Activated CD4-positive, alpha-beta memory T cell treated with anti-CD3 and anti-CD28 coated beads for 36 hours (primary cell): Measurements from ENCODE around the gene INPPL1. TPM values are rescaled to one million over a fixed set of nuclear protein-coding genes. Genes with fewer than 3 reads are reported as not detected.

Experiments
- CTCF ChIA-PET: fragments of 350-600 bp; sonication (Branson Sonifier 250); formaldehyde crosslinking; loops from one replicate; lab custom pipeline; 2021; ENCODE audit warnings: antibody characterized with exemption, inconsistent platforms; lab: Charles Lee
- POLR2A ChIA-PET: fragments of 350-600 bp; sonication (Branson Sonifier 250); formaldehyde crosslinking; loops from one replicate; lab custom pipeline; 2021; ENCODE audit warnings: antibody characterized with exemption; lab: Charles Lee
- DNase-seq: peaks from one replicate; pipeline ENCODE4 v3.0.0-alpha.2; 2020
- H3K27ac Mint-ChIP-seq: one replicate; pipeline ENCODE4 v1.8.0; 2021; ENCODE audit warnings: mixed read lengths
- H3K27me3 Mint-ChIP-seq: one replicate; pipeline ENCODE4 v1.8.0; 2021; ENCODE audit warnings: mixed read lengths
- H3K36me3 Mint-ChIP-seq: one replicate; pipeline ENCODE4 v1.8.0; 2021; ENCODE audit warnings: mixed read lengths
- H3K4me1 Mint-ChIP-seq: one replicate; pipeline ENCODE4 v1.8.0; 2021; ENCODE audit warnings: low read depth, mixed read lengths
- H3K4me3 Mint-ChIP-seq: one replicate; pipeline ENCODE4 v1.8.0; 2021; ENCODE audit warnings: mild to moderate bottlenecking, mixed read lengths
- H3K9me3 Mint-ChIP-seq: one replicate; pipeline ENCODE4 v1.8.0; 2021; ENCODE audit warnings: mixed read lengths
- intact Hi-C: fragments of 100-400 bp; cut with micrococcal nuclease; formaldehyde crosslinking; loops from one replicate; pipeline ENCODE4 v1.15.1; 2023
- total RNA-seq, 2 experiments: library from RNA; stranded (reverse); gene quantifications; one replicate each; pipeline ENCODE4 v1.2.3, GENCODE V29; 2021

Gene INPPL1
- total RNA-seq, 2 experiments from 2014 or later = 96.9 to 98.9 TPM

- Mint-ChIP-seq H3K4me1 (peaks cover 3% of the 10 kb centered on the region), H3K36me3 (peaks cover 17% of the 10 kb centered on the region), H3K4me3 (no peak overlapping the region), H3K27me3 (peaks cover 7% of the 10 kb centered on the region), H3K27ac (no peak overlapping the region), H3K9me3 (no peaks in the 10 kb centered on the region)
- ChIA-PET CTCF (interaction anchor here (1.6 to 3.8 kb wide), 3 partner anchors 9 to 179 kb away, joined by 5 to 21 read pairs (median 5); partner anchors contain the start of gene INPPL1), POLR2A (interaction anchor here (0.8 kb wide), 1 partner anchor 13 kb away, joined by 4 read pairs; no protein-coding TSS in a partner anchor)
- no peak for DNase-seq
- intact Hi-C loops = no loop called here
Observed at GRCh38 chr11:72234920-72235319, 10.4 kb downstream of the INPPL1 start.

GRCh38 chr11:72235351-72236057, 10.9 kb downstream of the INPPL1 start:
- no peaks in the 10 kb centered on the region for H3K9me3 Mint-ChIP-seq
- no peak for DNase-seq
- intact Hi-C loops = no loop called here

GRCh38 chr11:72236083-72236697, 11.6 kb downstream of the INPPL1 start:
- intact Hi-C loops = no loop called here
- no peaks in the 10 kb centered on the region for H3K9me3 Mint-ChIP-seq
- no peak overlapping the region for H3K4me3 Mint-ChIP-seq
- H3K4me1 Mint-ChIP-seq = peaks cover 12% of the 10 kb centered on the region
- ChIA-PET POLR2A (interaction anchor here (1.1 kb wide), 1 partner anchor 13 kb away, joined by 4 read pairs; no protein-coding TSS in a partner anchor), CTCF (interaction anchor here (0.8 to 3.8 kb wide), 9 partner anchors 10 to 211 kb away, joined by 3 to 21 read pairs (median 5); partner anchors contain the start of genes CLPB and INPPL1)
- no peak overlapping the region for H3K27ac Mint-ChIP-seq
- H3K36me3 Mint-ChIP-seq = peaks cover 14% of the 10 kb centered on the region
- peaks cover 16% of the 10 kb centered on the region for H3K27me3 Mint-ChIP-seq
- DNase-seq = no peak

More at GRCh38 chr11:72235351-72236057, 10.9 kb downstream of the INPPL1 start:
- ChIA-PET CTCF (interaction anchor here (1.0 to 3.8 kb wide), 7 partner anchors 10 to 199 kb away, joined by 3 to 21 read pairs (median 5); partner anchors contain the start of genes CLPB and INPPL1), POLR2A (interaction anchor here (0.8 to 1.1 kb wide), 2 partner anchors 13 to 14 kb away, joined by 4 read pairs; no protein-coding TSS in a partner anchor)
- Mint-ChIP-seq H3K4me3 (no peak overlapping the region), H3K27me3 (peaks cover 10% of the 10 kb centered on the region), H3K36me3 (peaks cover 15% of the 10 kb centered on the region), H3K27ac (no peak overlapping the region), H3K4me1 (peaks cover 6% of the 10 kb centered on the region)

GRCh38 chr11:72236774-72237111, 12.2 kb downstream of the INPPL1 start:
- Mint-ChIP-seq H3K27ac (no peak overlapping the region), H3K36me3 (peaks cover 12% of the 10 kb centered on the region), H3K4me1 (peaks cover 12% of the 10 kb centered on the region), H3K9me3 (no peaks in the 10 kb centered on the region), H3K4me3 (no peak overlapping the region), H3K27me3 (peaks cover 21% of the 10 kb centered on the region)
- ChIA-PET POLR2A (interaction anchor here (1.1 kb wide), 1 partner anchor 14 kb away, joined by 4 read pairs; no protein-coding TSS in a partner anchor), CTCF (interaction anchor here (0.7 to 3.8 kb wide), 9 partner anchors 11 to 407 kb away, joined by 3 to 21 read pairs (median 4); partner anchors contain the start of genes CLPB and INPPL1)
- DNase-seq = no peak
- intact Hi-C loops = no loop called here

GRCh38 chr11:72237112-72237931, 12.8 kb downstream of the INPPL1 start:
- H3K9me3 Mint-ChIP-seq = no peaks in the 10 kb centered on the region
- intact Hi-C loops = no loop called here
- H3K36me3 Mint-ChIP-seq = peaks cover 12% of the 10 kb centered on the region
- ChIA-PET CTCF (interaction anchor here (0.7 to 3.8 kb wide), 20 partner anchors 9 to 406 kb away, joined by 3 to 21 read pairs (median 4); partner anchors contain the start of genes CLPB and INPPL1), POLR2A (interaction anchor here (0.7 to 1.4 kb wide), 3 partner anchors 10 to 14 kb away, joined by 3 to 9 read pairs (median 3); partner anchors contain the start of gene INPPL1)
- H3K27ac Mint-ChIP-seq = no peak overlapping the region
- DNase-seq = no peak
- peaks cover 27% of the 10 kb centered on the region for H3K27me3 Mint-ChIP-seq
- H3K4me1 Mint-ChIP-seq = peaks cover 12% of the 10 kb centered on the region
- H3K4me3 Mint-ChIP-seq = no peak overlapping the region

GRCh38 chr11:72238040-72238450, 13.5 kb downstream of the INPPL1 start:
- ChIA-PET CTCF (interaction anchor here (0.6 to 3.8 kb wide), 20 partner anchors 9 to 446 kb away, joined by 3 to 21 read pairs (median 4); partner anchors contain the start of genes CLPB and INPPL1), POLR2A (interaction anchor here (0.7 to 1.4 kb wide), 3 partner anchors 11 to 15 kb away, joined by 3 to 9 read pairs (median 3); partner anchors contain the start of gene INPPL1)
- Mint-ChIP-seq H3K36me3 (peaks cover 12% of the 10 kb centered on the region), H3K9me3 (no peaks in the 10 kb centered on the region), H3K27ac (no peak overlapping the region), H3K4me3 (no peak overlapping the region), H3K27me3 (peaks cover 33% of the 10 kb centered on the region), H3K4me1 (peaks cover 12% of the 10 kb centered on the region)
- intact Hi-C loops = no loop called here
- peak; percentile 72 for DNase-seq

- ChIA-PET CTCF (interaction anchor here (0.6 to 3.8 kb wide), 18 partner anchors 10 to 445 kb away, joined by 3 to 21 read pairs (median 5); partner anchors contain the start of genes CLPB and INPPL1), POLR2A (interaction anchor here (1.0 to 1.4 kb wide), 2 partner anchors 13 to 15 kb away, joined by 3 to 9 read pairs; partner anchors contain the start of gene INPPL1)
- intact Hi-C loops = no loop called here
- DNase-seq = no peak
- Mint-ChIP-seq H3K4me3 (no peak overlapping the region), H3K27me3 (peaks cover 38% of the 10 kb centered on the region), H3K36me3 (peaks cover 12% of the 10 kb centered on the region), H3K27ac (no peak overlapping the region), H3K4me1 (peaks cover 16% of the 10 kb centered on the region), H3K9me3 (no peaks in the 10 kb centered on the region)
Observed at GRCh38 chr11:72238492-72239312, 14.1 kb downstream of the INPPL1 start.

GRCh38 chr11:72239313-72239848, 14.8 kb downstream of the INPPL1 start:
- Mint-ChIP-seq H3K9me3 (no peaks in the 10 kb centered on the region), H3K4me3 (no peak overlapping the region), H3K27me3 (peaks cover 38% of the 10 kb centered on the region), H3K36me3 (peaks cover 12% of the 10 kb centered on the region), H3K27ac (no peak overlapping the region), H3K4me1 (peaks cover 16% of the 10 kb centered on the region)
- POLR2A ChIA-PET = no interaction called here
- CTCF ChIA-PET = interaction anchor here (1.7 kb wide), 1 partner anchor 175 kb away, joined by 7 read pairs; no protein-coding TSS in a partner anchor
- DNase-seq = no peak
- intact Hi-C loops = no loop called here

GRCh38 chr11:72239849-72240460, 15.4 kb downstream of the INPPL1 start:
- Mint-ChIP-seq H3K27me3 (peaks cover 44% of the 10 kb centered on the region), H3K4me3 (no peak overlapping the region), H3K36me3 (peaks cover 12% of the 10 kb centered on the region), H3K27ac (no peak overlapping the region), H3K4me1 (peaks cover 21% of the 10 kb centered on the region), H3K9me3 (no peaks in the 10 kb centered on the region)
- POLR2A ChIA-PET = no interaction called here
- CTCF ChIA-PET = interaction anchor here (2.3 kb wide), 1 partner anchor 175 kb away, joined by 9 read pairs; no protein-coding TSS in a partner anchor
- no peak for DNase-seq
- intact Hi-C loops = no loop called here
